ENCODE data around the gene HECTD2.
A peak's percentile ranks its signal among the peaks of the same experiment; 100 is the strongest.
"Not testable (repeated sequence)": the region's sequence is repeated elsewhere in the genome, so short reads cannot be mapped to it uniquely, and the experiment has no call there.

Gene HECTD2

DNA sequence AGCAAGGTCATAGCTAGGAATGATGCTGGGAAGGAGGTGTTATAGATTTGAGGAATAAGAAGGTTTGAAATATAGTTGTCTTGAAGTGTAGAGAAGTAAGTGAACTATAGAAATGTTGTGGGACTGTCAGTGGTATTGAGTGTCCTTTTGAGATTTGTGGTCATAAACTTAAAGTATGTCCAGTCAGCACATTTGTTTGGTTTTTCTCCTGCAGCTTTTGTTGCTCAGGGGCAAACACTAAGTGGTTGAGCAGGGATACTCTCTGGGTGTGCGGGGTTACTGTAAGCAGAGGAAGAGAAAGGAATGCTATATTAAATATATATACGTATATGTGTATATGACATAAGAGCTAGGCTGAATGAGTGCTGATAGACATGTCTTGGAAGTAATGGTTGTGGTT is 67.1 kb downstream of the HECTD2 start:
- DNase-seq = no peak

DNA sequence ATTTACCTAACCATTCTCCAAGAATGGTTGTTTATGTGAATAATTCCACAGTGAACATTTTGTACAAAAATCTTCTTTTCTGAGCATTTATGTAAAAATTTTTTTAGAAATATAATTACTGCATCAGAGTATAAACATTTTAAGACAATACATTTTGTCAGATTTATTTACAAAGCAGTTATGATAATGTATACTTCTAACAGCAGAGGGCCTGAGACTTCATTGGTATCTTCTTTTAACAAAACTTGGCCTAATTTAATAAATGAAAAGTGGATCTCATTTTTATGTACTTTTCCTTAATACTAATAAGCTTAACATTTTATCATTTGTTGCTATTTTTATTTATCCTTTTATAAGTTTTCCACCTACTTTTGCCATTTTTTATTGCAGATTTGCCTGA is 69.4 kb downstream of the HECTD2 start:
- DNase-seq = no peak

DNA sequence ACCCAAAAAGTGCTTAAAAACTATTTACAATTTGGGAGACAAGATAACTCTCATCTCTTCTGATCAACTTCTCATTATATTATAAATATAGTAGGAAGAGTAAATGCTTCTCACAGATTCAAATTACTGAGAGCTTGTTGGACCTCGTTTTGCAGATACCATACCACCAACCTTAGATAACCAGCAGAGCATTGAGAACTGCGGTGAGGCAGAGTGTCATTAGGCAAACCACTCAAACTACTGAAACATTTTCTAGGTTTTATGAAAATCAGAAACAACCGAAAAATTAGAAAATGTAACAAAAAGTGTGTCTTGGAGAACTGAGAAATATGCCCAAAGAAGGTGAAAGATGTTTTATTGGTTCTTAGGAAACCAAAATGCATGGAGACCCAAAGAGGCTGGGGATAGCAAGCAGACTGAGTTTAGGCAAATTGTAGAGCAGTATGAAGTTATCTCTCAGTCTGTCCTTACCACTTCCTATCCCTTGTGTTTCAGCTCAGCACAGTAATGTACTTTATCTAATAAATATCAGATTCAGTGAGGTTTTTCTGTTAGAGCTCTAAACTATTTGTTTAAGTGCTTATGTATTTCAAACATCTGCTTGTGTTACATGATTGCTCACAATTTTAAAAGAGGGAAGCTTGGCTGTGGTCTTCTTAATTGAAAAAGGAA is 77.9 kb downstream of the HECTD2 start:
- DNase-seq = no peak

DNA sequence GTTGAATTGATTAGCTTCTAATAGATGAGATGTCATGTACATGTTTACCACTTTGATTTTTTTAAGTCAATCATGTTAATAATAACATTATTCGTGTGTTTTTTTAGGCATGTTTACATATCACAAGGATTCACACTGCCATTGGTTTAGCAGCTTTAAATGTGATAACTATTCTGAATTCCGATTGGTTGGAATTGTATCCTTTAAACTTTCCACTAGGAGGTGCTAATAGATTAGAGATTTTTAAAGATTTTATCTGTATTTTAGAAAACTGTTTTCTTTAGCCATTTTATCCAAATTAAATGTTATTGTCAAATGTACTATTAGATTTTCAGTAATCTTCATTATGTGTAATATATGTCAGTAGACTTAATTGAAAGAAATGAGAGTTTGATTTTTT is 83.2 kb downstream of the HECTD2 start:
- DNase-seq = no peak

DNA sequence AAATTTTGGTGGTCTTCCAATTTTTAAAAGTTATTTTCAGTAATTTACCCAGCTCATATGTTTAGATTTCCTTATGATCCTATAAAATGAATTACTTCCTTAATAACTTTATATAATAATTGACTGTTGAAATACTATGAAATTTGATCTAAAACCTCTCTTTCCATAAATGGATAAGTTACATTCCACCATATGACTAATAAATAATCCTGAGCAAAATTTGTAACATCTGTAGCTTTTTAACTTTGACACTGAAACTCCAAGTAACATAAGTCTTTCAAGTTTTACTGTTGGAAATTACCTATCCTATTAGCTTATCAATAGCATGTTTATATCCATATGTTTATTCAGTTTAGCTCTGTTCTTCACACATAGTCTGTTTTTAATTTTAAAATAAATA is 85.3 kb downstream of the HECTD2 start:
- DNase-seq = no peak

DNA sequence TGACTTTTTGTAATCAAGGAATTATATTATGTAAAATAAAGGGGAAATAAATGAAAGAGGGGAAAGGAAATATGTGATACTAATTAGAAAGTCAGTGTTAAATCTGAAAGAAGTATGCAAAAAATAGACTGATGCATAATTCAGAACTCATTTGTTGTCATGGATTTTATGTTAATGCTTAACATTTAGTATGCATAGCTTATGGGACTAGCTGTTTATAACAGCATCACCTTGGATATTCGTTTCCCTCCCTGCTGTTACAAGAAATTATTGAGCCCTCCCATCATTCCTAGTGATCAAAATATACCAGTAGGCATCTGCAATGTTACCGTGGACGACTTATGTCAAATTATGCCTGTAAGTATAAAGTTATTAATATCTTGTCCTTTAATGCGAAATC is 85.9 kb downstream of the HECTD2 start:
- DNase-seq = no peak

DNA sequence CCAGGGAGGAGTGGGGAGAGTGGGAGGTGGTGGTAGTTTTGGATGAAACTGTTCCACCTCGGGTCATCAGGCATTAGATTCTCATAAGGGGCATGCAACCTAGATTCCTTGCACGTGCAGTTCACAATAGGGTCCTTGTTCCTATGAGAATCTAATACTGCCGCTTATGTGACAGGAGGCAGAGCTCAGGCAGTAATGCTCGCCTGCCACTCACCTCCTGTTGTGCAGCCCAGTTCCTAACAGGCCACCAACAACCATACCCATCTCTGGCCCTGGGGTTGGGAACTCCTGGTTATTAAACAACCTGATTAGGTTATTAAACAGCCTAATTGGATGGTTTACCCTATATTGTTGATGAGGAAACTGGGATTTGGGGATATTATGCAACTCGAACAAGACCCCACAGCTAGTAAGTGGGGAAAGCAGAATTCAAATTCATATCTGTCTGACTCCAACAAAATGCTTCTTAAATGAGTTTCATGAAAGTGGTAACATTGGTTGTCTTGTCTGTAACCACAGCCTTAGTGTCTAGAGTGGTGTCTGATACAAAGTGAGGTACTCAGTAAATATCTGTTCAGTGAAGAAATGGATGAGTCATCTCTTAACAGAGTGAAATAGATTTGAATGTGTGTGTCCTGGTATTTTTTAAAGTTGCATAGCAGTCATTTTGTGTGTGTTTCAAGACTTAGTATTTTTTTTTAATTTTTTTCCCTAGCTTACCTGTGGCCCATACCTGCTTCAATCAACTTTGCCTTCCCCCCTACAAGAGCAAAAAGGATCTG is 101.6 kb downstream of the HECTD2 start:
- DNase-seq = no peak

DNA sequence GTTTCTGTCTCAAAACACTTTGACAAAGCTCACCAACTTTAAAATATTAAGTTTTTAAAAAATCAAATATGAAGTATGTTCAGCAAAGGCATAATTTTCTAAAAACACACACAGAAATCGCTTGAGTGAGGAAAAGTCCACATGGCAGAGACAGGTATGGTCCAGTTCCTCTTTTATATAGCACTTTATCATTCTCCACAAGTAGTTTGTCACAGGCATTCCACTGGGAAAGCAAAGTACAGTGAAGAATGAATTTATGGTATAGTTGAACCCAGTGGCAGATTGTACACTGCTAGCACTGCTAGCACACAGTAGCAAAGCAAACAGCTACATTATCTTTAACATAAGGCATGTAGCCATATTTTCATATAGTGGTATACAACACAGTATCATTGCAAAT is 102.3 kb downstream of the HECTD2 start:
- DNase-seq = no peak

DNA sequence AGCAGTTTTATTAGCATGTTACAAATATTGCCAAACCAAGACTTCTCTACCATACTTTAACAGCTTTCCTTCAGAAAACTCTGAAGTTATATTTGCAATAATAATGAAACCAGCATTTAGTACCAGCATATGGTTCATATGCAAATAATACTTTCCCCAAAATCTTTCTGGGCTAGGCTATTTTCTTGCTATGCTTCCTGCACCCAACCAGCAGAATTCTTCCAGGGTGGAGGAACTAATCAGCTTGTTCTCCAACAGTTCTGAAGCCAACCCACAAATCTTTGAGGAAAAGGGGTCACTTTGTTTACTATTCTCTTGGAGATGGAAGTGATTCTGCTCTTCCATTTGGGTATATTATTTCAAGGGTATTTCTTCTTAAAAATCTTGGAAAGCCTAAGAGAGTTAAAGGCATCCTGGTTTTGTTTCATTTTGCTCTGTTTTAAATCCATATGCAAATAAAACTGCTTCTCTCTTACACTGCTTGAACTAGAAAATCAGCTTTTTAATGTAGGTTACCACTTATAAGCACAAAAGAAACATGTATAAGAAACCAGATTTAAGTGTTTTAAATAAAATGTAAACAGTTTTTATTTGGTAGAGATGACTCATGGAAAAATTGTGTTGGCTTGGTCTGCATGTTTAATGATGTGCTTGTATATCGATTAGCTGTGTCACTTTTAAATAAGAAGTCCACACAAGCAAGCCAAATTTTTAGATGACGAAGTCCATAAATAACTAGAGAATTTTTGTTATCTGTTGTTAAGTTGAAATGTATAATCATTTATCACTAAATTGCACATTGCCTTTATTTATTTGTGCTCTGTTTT is 103.7 kb downstream of the HECTD2 start:
- no peak for DNase-seq

DNA sequence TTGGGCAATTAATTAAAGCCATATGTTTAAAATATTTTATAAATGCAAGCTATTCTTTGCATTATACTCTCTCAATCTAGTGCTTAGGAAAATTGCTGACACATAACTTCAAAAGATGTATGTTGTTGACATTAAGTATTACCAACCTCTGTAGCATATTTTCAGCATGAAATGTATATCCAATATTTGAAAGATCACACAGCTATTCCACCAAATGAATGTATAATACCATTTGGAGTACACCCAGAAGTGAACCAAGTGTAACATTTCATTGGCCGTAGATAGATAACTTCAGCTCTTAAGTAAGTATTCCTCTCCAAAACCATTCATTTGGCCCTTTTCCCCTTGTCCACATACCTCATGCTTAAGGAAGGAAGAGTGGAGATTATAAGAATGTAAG is 104.6 kb downstream of the HECTD2 start:
- no peak for DNase-seq

DNA sequence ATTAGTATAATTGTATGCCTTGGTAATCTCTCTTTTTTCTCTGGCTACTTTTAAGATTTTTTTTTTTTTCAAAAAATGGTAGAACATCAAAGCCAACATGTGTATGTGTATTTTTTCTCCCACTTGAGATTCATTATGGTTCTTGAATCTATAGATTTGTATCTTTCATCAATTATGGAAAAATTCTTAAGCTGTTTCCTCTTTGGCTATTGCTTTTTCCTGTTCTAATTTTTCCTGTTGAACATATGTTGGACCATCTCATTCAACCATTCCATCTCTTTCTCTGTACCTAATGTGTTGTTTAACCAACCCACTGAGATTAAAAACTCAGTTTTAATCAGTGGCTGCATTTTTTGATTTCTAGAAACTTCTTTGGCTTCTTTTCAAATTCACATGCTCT is 107.2 kb downstream of the HECTD2 start:
- DNase-seq = no peak

DNA sequence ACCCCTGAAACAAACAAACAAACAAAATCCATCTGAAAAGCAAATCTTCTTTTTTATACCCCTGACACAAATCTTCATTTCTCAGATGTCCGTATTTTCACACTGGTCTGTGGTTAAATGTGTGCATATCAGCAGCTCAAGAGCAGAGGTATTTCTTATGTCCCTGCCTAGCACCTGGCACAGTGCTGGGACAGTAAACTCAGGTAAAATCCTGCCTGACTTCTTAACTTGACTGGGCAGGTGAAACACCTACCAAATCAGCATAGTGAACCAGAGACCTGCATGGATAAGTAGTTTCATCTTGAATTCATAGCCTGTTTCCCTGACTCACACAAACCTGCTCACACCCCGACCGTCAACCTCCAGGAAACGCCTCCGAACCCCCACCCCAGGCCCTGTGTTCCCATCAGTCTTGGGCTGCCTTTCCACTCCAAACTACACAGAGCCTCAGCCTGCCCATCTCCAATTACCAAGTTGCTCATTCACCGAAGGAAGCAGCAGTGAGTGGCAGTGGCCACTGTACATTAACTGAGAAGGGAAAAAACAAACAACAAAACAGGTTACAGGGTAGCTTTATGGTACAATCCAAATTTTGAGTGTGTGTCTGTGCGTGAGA is 109.9 kb downstream of the HECTD2 start:
- no peak for DNase-seq

DNA sequence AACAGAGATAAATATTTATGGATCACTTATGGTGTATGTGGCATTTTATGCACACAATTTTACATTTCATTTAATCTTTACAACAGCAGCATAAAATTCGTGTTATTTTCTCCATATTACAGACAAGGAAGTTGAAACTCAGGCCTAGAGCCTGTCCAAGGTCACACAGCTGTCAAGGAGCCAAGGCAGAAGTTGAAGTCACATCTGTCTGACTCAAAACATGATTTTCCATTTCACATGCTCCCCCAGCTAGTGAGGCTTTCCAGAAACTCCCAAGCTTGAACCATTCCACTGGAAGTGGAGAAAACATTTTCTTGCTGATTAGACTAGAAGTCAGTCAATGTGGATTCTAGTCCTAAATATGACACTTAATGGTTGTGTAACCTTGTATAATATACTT is 110.5 kb downstream of the HECTD2 start:
- DNase-seq = no peak

DNA sequence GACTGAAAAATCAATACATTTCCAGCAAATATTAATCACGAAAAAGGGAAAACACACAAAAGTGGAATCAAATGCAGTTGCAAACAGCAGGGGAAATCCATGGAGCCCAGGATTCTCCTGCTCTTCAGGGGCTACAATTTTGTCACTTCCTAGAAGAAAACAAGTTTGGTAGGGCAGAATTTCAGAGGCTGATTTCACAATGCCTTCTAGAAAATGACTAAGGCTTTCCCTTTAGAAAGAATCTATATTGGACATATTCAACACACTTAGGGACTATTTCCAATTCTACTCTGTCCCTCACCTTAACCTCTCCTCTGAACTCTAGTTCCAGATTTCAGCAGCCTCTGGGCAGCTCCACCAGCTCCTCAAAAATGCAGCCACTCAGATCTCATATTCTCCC is 111.3 kb downstream of the HECTD2 start:
- no peak for DNase-seq

DNA sequence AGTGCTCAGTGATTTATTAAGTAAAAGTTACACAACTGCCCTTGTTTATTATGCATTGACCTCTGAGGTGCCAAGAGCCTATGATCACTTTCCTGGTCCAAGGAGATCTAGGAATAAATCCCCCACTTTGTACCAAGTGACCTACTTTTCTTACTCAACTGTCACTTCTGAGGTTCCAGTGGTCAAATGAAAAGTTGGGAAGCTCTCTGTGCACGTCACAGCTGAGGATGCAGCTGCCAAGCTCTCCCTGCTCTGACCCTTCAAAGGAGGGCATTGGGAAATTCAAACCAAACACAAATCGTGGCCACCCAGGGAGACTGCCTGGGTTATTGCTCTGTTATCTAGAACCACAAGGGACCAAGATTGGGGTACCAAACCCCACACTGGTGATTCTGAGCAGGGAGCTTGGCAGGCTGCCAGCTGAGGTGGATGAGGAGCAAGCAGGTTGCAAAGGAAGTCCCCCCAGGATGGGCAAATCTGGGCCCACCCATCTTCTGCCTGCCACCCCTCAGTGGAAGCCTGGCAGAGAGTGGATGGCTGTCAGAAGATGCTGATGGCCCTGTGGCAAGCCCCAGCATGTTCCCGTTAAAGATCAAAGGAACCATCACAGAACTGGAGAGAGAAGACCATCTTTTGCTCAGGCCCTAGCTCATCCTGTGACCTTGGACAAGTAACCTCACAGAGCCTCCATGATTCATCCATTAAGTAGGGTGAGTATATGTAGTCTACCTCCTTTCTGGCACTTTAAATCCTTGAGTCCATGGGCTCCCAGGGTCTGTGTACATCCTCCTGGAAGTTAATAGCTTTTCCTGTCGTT is 116.0 kb downstream of the HECTD2 start:
- no peak for DNase-seq

DNA sequence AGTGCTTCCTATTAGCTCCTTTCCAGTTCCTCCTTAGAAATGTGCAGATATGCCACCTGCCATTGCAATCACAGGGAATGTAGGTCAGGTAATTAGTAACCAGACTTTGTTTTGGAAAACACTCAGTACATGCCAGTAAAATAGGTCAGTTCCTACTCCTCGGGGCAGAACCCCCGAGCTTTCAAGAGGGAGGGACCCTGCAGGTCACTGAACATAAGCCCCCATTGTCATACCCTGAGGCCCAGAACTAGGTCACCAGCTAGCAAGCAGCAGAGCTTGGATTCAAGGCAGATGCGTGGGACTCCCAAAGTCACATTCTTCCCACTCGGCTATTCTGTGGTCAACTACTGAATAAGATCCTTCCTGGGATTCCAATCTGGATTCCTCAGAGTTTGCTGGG is 117.9 kb downstream of the HECTD2 start:
- peak in 1 of 14 donors; percentile 46 for DNase-seq

DNA sequence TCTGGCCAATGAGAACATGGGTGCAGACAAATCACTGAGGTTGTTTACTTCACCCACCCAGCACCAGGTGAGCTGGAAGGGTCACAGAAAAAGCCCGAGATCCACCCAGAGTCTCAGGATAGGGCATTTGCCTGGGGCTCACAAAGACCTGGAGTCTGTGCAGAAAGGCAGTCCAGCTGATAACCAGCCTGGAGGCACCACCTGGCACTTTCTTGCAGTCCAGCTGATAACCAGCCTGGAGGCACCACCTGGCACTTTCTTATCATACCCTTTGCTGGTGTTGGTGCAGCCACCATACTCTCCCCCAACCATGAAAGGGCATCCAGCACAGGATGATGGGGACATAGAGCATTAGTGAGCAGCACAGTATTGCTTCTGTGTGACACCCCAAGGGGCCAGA is 118.6 kb downstream of the HECTD2 start:
- peak in 1 of 14 donors; percentile 15 for DNase-seq

DNA sequence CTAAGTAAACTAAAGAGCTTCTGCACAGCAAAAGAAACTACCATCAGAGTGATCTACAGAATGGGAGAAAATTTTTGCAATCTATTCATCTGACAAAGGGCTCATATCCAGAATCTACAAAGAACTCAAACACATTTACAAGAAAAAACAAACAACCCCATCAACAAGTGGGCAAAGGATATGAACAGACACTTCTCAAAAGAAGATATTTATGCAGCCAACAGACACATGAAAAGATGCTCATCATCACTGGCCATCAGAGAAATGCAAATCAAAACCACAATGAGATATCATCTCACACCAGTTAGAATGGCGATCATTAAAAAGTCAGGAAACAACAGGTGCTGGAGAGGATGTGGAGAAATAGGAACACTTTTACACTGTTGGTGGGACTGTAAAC is 124.6 kb downstream of the HECTD2 start:
- DNase-seq = not testable (repeated sequence)

DNA sequence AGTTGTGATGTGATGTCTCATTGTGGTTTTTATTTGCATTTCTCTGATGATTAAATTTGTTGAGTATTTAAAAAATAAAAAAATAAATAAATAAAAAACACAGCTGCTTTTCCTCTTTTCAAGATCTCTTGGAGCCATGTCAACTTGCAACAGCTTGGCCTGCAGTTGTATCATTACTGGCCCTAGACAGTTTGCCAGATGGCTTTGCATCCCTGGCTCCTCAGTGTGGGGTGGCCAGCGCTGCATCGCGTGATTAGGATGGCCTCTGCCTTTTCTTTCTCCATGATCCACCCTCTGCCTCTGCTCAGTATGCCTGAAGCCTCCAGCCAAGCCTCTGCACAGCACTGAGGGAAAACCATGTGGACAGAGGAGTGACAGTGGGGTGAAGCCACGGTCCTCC is 126.0 kb downstream of the HECTD2 start:
- DNase-seq = no peak

DNA sequence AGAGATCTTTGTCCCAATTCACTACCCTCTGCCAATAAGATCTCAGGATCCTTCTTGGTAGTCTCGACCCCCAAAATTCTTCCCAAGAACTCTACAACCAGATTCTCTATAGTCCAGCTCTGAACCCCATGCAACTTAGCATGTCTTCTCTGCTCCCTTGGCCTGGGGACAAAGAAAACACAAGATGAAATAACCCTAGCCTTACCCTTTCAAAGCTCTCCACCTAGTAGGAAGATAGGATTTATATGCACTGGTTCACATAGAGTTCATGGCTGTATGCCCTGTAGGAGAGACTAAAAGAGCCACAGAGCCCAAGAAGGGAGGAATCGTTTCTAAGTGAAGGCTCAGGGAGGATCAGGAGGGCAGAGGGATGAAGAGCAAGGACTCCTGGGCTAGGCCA is 126.6 kb downstream of the HECTD2 start:
- no peak for DNase-seq

DNA sequence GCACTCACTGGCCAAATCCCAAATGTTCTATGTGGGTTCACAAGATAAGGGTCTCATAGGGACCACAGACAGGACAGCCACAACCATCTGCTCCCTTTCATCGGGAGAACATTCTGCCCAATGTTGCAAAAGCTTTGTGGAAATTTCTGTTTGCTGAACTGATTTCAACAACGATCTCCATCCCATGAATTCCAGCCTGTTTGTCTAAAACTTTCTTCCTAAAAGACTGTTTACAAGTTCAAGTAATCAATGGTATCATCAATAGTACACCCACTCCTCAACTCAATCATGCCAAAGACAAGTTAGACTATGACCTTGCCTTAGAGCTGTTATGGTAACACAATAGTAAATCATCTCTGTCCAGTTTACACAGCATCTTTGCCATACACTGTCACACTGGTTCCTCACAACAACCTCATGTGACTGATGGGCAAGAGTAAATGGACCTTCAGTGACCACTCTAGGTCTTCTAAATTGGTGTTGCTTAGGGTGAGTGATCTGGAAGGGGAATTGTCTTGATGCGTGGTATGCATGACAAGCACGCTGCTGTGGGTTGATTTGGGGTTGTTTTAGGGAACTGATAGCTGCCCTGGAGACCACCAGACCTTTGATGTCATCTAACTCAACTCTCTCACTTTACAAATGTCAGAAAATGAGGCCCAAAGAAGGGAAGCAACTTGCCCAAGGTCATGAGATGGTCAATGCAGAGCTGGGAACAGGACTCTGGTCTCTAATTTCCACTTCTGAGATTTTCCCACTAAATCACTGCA is 127.7 kb downstream of the HECTD2 start:
- DNase-seq = no peak
